ENCODE measurements around the gene BRINP3. TPM values are rescaled to one million over a fixed set of nuclear protein-coding genes. Genes with fewer than 3 reads are reported as not detected.

The BRINP3 gene
- total RNA-seq, 6 donors from 2014 or later: 0.17 to 1.6 (median 1.1) TPM; not detected in 2

GRCh38 chr1:190286111-190286510 lies 191.6 kb downstream of the BRINP3 start:
- no peak for TF ChIP-seq POLR2A (IDR thresholded peaks at IDR 0.05)
- TF ChIP-seq POLR2AphosphoS5 (IDR thresholded peaks at IDR 0.05): no peak
- no peak for TF ChIP-seq CTCF (IDR thresholded peaks at IDR 0.05)
- no peak for TF ChIP-seq EP300 (IDR thresholded peaks at IDR 0.05)
- Histone ChIP-seq H3K4me3 (no peak overlapping the region), H3K36me3 (no peaks in the 10 kb centered on the region), H3K9me3 (no peaks in the 10 kb centered on the region), H3K4me1 (no peaks in the 10 kb centered on the region), H3K27me3 (no peaks in the 10 kb centered on the region), H3K27ac (no peak overlapping the region)
- 63 to 67% methylated on average over 1 of the region's 1 CpG for WGBS, 2 donors
- DNase-seq (no peak), ATAC-seq (ENCODE audit: low FRiP score in 2 of 2) (no peak)

- Histone ChIP-seq H3K27ac (no peak overlapping the region), H3K9me3 (no peaks in the 10 kb centered on the region), H3K27me3 (no peaks in the 10 kb centered on the region), H3K36me3 (no peaks in the 10 kb centered on the region), H3K4me1 (no peaks in the 10 kb centered on the region), H3K4me3 (no peak overlapping the region)
- ATAC-seq (ENCODE audit: low FRiP score in 2 of 2): no peak
- WGBS, 2 donors: 80 to 82% methylated on average over 3 of the region's 3 CpGs
- DNase-seq: no peak
- TF ChIP-seq POLR2AphosphoS5 (IDR thresholded peaks at IDR 0.05) (no peak), EP300 (IDR thresholded peaks at IDR 0.05) (no peak), CTCF (IDR thresholded peaks at IDR 0.05) (no peak), POLR2A (IDR thresholded peaks at IDR 0.05) (no peak)
These were observed 200.6 kb downstream of the BRINP3 start for GRCh38 chr1:190277107-190277506.

- TF ChIP-seq POLR2AphosphoS5 (IDR thresholded peaks at IDR 0.05) (no peak), CTCF (IDR thresholded peaks at IDR 0.05) (no peak), EP300 (IDR thresholded peaks at IDR 0.05) (no peak)
- ATAC-seq (ENCODE audit: low FRiP score in 2 of 2) (no peak), DNase-seq (no peak)
- no peaks in the 10 kb centered on the region for H3K9me3 ChIP-seq
- no peak overlapping the region for H3K4me3 ChIP-seq
- no peaks in the 10 kb centered on the region for H3K27me3 ChIP-seq
- H3K27ac ChIP-seq: no peak overlapping the region
- 91 to 96% methylated on average over 1 of the region's 1 CpG for WGBS, 2 donors
- no peaks in the 10 kb centered on the region for H3K4me1 ChIP-seq
- H3K36me3 ChIP-seq: no peaks in the 10 kb centered on the region
These were observed 202.9 kb downstream of the BRINP3 start for GRCh38 chr1:190274721-190275120.

- Histone ChIP-seq H3K4me1 (no peaks in the 10 kb centered on the region), H3K9me3 (no peaks in the 10 kb centered on the region), H3K4me3 (no peak overlapping the region), H3K27ac (no peak overlapping the region), H3K36me3 (no peaks in the 10 kb centered on the region), H3K27me3 (no peaks in the 10 kb centered on the region)
- ATAC-seq (ENCODE audit: low FRiP score in 2 of 2) (no peak), DNase-seq (no peak)
- no peak for TF ChIP-seq CTCF (IDR thresholded peaks at IDR 0.05)
- TF ChIP-seq EP300 (IDR thresholded peaks at IDR 0.05): no peak
- no peak for TF ChIP-seq POLR2A (IDR thresholded peaks at IDR 0.05)
- TF ChIP-seq POLR2AphosphoS5 (IDR thresholded peaks at IDR 0.05): no peak
- WGBS, 2 donors: 66 to 68% methylated on average over 2 of the region's 2 CpGs
These were observed 204.5 kb downstream of the BRINP3 start for GRCh38 chr1:190273161-190273560.

GRCh38 chr1:190262538-190262937 lies 215.1 kb downstream of the BRINP3 start:
- WGBS, 2 donors: 69 to 83% methylated on average over 3 of the region's 3 CpGs
- DNase-seq (no peak), ATAC-seq (ENCODE audit: low FRiP score in 2 of 2) (no peak)
- Histone ChIP-seq H3K27me3 (no peaks in the 10 kb centered on the region), H3K36me3 (no peaks in the 10 kb centered on the region), H3K4me1 (no peaks in the 10 kb centered on the region), H3K27ac (no peak overlapping the region), H3K9me3 (no peaks in the 10 kb centered on the region), H3K4me3 (no peak overlapping the region)
- no peak for TF ChIP-seq EP300 (IDR thresholded peaks at IDR 0.05)
- no peak for TF ChIP-seq POLR2A (IDR thresholded peaks at IDR 0.05)
- TF ChIP-seq CTCF (IDR thresholded peaks at IDR 0.05): no peak
- no peak for TF ChIP-seq POLR2AphosphoS5 (IDR thresholded peaks at IDR 0.05)

Data from upper lobe of left lung (tissue), 6 donors.